ENCODE data around the gene KIAA0040. TPM values are rescaled to one million over a fixed set of nuclear protein-coding genes. Genes with fewer than 3 reads are reported as not detected.
A peak's percentile ranks its signal among the peaks of the same experiment; 100 is the strongest.

Gene KIAA0040
- total and polyA plus RNA-seq, 2 experiments from 2014 or later: 1.4 to 1.6 TPM

GRCh38 chr1:175178056-175178455 is 14.5 kb downstream of the KIAA0040 start:
- Histone ChIP-seq H3K27ac (no peak overlapping the region), H3K4me3 (no peak overlapping the region), H3K36me3 (no peaks in the 10 kb centered on the region), H3K27me3 (no peaks in the 10 kb centered on the region), H3K4me1 (ENCODE audit: low read depth) (no peaks in the 10 kb centered on the region), H3K9me3 (ENCODE audit: low read depth) (no peaks in the 10 kb centered on the region)
- peak in 1 of 2 donors; percentile 33 for DNase-seq (ENCODE audit: low read depth in 1 of 2, low spot score in 1 of 2)
- no peak for TF ChIP-seq CTCF (IDR thresholded peaks at IDR 0.05; ENCODE audit: low read depth, low read length)

GRCh38 chr1:175176246-175176645 is 16.3 kb downstream of the KIAA0040 start:
- Histone ChIP-seq H3K9me3 (ENCODE audit: low read depth) (no peaks in the 10 kb centered on the region), H3K4me3 (no peak overlapping the region), H3K4me1 (ENCODE audit: low read depth) (no peaks in the 10 kb centered on the region), H3K27me3 (no peaks in the 10 kb centered on the region), H3K36me3 (no peaks in the 10 kb centered on the region), H3K27ac (no peak overlapping the region)
- no peak for TF ChIP-seq CTCF (IDR thresholded peaks at IDR 0.05; ENCODE audit: low read depth, low read length)
- no peak for DNase-seq (ENCODE audit: low read depth in 1 of 2, low spot score in 1 of 2)

- H3K27me3 ChIP-seq: no peaks in the 10 kb centered on the region
- DNase-seq (ENCODE audit: low read depth in 1 of 2, low spot score in 1 of 2): no peak
- no peak for TF ChIP-seq CTCF (IDR thresholded peaks at IDR 0.05; ENCODE audit: low read depth, low read length)
- no peaks in the 10 kb centered on the region for H3K36me3 ChIP-seq
- H3K9me3 ChIP-seq (ENCODE audit: low read depth): no peaks in the 10 kb centered on the region
- no peaks in the 10 kb centered on the region for H3K4me1 ChIP-seq (ENCODE audit: low read depth)
- no peak overlapping the region for H3K27ac ChIP-seq
- no peak overlapping the region for H3K4me3 ChIP-seq
Observed at GRCh38 chr1:175174309-175175102, 18.1 kb downstream of the KIAA0040 start.

- Histone ChIP-seq H3K27ac (no peak overlapping the region), H3K4me3 (no peak overlapping the region), H3K9me3 (ENCODE audit: low read depth) (no peaks in the 10 kb centered on the region), H3K27me3 (no peaks in the 10 kb centered on the region), H3K4me1 (ENCODE audit: low read depth) (no peaks in the 10 kb centered on the region), H3K36me3 (no peaks in the 10 kb centered on the region)
- TF ChIP-seq CTCF (IDR thresholded peaks at IDR 0.05; ENCODE audit: low read depth, low read length): no peak
- DNase-seq (ENCODE audit: low read depth in 1 of 2, low spot score in 1 of 2): no peak
Observed at GRCh38 chr1:175173531-175173930, 19.0 kb downstream of the KIAA0040 start.

- DNase-seq (ENCODE audit: low read depth in 1 of 2, low spot score in 1 of 2): no peak
- no peak for TF ChIP-seq CTCF (IDR thresholded peaks at IDR 0.05; ENCODE audit: low read depth, low read length)
- H3K4me3 ChIP-seq: no peak overlapping the region
- H3K4me1 ChIP-seq (ENCODE audit: low read depth): no peaks in the 10 kb centered on the region
- no peaks in the 10 kb centered on the region for H3K9me3 ChIP-seq (ENCODE audit: low read depth)
- H3K36me3 ChIP-seq: no peaks in the 10 kb centered on the region
- H3K27me3 ChIP-seq: no peaks in the 10 kb centered on the region
- no peak overlapping the region for H3K27ac ChIP-seq
Observed at GRCh38 chr1:175172503-175172902, 20.1 kb downstream of the KIAA0040 start.
